B cell (primary cell): ENCODE measurements around the gene MBNL2.

Experiments
- EZH2 ChIP-seq: IDR thresholded peaks from 2 replicates; pipeline ENCODE4 v1.6.1; 2012; ENCODE audit warnings: borderline replicate concordance, low read depth, mild to moderate bottlenecking, moderate library complexity, low read length; ENCODE audit not compliant: insufficient read depth, poor library complexity, severe bottlenecking
- TF ChIP-seq, protein P1 (sequence below): fragments of 200-600 bp; IDR thresholded peaks from one replicate; pipeline ENCODE4 v1.8.0; 2022; ENCODE audit warnings: antibody characterized with exemption, mild to moderate bottlenecking

DNA sequence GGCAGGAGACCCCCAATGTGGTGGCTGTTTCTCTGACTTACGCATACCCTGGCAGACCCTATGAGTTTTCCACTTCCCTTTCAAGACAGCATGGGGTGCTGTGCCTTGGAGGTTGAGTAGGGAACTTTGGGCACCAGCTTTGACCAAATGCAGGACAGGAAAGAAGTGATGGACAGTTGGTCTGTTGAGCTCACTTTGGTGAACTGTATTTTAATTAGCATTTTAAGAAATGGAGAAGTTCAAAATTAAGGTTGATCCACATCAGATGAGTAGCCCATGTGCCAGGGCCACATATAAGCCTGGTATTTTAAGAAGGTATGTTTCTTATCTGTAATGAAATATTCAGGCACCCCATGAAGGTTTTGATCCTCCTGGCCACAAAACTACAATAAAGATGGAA is 165.8 kb downstream of the MBNL2 start:
- TF ChIP-seq, protein P1, sequence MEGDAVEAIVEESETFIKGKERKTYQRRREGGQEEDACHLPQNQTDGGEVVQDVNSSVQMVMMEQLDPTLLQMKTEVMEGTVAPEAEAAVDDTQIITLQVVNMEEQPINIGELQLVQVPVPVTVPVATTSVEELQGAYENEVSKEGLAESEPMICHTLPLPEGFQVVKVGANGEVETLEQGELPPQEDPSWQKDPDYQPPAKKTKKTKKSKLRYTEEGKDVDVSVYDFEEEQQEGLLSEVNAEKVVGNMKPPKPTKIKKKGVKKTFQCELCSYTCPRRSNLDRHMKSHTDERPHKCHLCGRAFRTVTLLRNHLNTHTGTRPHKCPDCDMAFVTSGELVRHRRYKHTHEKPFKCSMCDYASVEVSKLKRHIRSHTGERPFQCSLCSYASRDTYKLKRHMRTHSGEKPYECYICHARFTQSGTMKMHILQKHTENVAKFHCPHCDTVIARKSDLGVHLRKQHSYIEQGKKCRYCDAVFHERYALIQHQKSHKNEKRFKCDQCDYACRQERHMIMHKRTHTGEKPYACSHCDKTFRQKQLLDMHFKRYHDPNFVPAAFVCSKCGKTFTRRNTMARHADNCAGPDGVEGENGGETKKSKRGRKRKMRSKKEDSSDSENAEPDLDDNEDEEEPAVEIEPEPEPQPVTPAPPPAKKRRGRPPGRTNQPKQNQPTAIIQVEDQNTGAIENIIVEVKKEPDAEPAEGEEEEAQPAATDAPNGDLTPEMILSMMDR = no peak
- TF ChIP-seq EZH2 = no peak
